GM23248 (cell line): ENCODE measurements around the gene DNAJB8.

Experiments
- EZH2 ChIP-seq: fragments of 200-600 bp; sonication (generic); IDR thresholded peaks from 2 replicates; pipeline ENCODE4 v1.6.1; 2018; ENCODE audit warnings: antibody characterized with exemption, mild to moderate bottlenecking; ENCODE audit not compliant: insufficient read depth, poor library complexity, severe bottlenecking
- EZH2phosphoT487 ChIP-seq: fragments of 200-600 bp; sonication (generic); IDR thresholded peaks from 2 replicates; pipeline ENCODE4 v1.6.1; 2018; ENCODE audit warnings: antibody characterized with exemption, moderate library complexity, mild to moderate bottlenecking, low read depth; ENCODE audit not compliant: insufficient read depth

DNA sequence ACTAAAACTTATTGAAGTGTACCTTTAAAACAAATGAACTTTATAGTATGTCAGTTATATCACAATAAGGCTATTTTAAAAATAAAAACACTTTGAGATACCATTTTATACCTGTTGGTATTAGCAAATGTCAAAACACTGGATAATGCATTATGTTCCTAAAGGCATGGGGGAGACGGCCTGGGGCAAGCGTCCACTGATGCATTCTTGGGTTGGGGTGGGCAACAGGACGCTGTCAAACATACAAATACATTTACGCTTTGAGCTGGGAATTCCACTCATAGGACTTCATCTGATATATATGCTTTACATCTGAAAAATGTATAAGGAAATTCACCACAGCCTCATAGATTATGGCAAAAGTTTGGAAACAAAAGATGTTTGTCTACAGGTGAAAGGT lies 33.9 kb upstream of the DNAJB8 start:
- TF ChIP-seq EZH2: no peak
- no peak for TF ChIP-seq EZH2phosphoT487
